ENCODE measurements around the gene OCA2. TPM values are rescaled to one million over a fixed set of nuclear protein-coding genes. Genes with fewer than 3 reads are reported as not detected.
"Not testable (repeated sequence)": the region's sequence is repeated elsewhere in the genome, so short reads cannot be mapped to it uniquely, and the experiment has no call there.

OCA2 gene
- total RNA-seq, 1 experiment from 2014 or later: 0.21 TPM

DNA sequence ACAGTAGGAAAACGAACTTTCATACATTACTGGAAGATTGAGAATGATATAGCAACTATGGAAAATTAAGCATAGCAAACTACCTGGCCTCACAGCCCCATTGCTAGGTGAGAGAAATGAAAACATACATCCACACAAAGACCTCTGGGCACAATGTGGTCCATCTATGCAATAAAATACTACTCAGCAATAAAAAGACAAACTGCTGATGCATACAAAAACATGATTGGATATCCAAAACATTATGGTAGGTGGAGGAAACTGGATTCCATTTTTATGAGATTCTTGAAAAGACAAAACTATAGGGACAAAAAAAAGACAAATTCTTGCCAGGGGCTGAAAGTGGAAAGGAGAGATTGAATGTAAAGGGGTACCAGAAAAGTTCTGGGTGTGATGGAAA, 308.8 kb downstream of the OCA2 start:
- H3K4me3 ChIP-seq (ENCODE audit: insufficient read depth, low read depth, low read length): no peak overlapping the region
- no peaks in the 10 kb centered on the region for H3K27me3 ChIP-seq (ENCODE audit: control insufficient read depth, insufficient read depth, low read length)
- DNase-seq: no peak
- H3K36me3 ChIP-seq (replicated peaks; ENCODE audit: control insufficient read depth, insufficient read depth, low read length): no peaks in the 10 kb centered on the region

DNA sequence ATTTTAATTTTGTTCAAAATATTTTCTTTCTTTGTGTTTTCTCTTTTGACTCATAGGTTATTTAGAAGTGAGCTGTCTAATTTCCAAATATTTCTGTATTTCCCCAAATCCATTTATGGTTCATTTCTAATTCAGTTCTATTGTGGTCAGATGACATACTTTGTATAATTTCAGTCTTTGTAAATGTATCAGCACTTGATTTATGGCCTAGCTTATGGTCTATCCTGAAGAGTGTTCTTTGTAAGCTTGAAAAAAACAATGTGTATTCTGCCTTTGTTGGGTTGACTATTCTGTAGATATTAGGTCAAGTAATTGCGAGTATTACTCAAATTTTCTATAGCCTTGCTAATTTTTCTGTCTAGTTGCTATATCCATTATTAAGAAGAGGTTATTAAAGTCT, 311.2 kb downstream of the OCA2 start:
- no peak for DNase-seq
- no peaks in the 10 kb centered on the region for H3K27me3 ChIP-seq (ENCODE audit: control insufficient read depth, insufficient read depth, low read length)
- no peaks in the 10 kb centered on the region for H3K36me3 ChIP-seq (replicated peaks; ENCODE audit: control insufficient read depth, insufficient read depth, low read length)
- no peak overlapping the region for H3K4me3 ChIP-seq (ENCODE audit: insufficient read depth, low read depth, low read length)

DNA sequence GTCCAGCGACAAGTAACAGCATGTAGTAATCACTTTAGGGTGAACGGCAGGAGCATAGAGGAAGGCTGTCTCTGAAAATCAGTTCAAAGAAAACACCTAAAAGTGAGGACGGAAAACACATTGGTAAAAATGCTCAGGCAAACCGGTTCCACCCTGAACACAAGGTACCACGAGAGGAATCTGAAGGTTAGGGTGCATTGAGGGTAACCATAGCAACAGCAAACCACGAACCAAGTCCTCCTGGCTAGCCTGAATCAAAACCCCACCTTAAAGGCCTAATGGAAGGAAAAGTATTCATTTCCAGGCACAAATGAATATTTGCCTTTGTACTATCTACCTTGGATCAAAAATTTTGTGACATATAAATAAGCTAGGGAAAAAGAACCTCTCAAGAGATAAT, 315.0 kb downstream of the OCA2 start:
- H3K27me3 ChIP-seq (ENCODE audit: control insufficient read depth, insufficient read depth, low read length): no peaks in the 10 kb centered on the region
- DNase-seq: no peak
- H3K4me3 ChIP-seq (ENCODE audit: insufficient read depth, low read depth, low read length): no peak overlapping the region

DNA sequence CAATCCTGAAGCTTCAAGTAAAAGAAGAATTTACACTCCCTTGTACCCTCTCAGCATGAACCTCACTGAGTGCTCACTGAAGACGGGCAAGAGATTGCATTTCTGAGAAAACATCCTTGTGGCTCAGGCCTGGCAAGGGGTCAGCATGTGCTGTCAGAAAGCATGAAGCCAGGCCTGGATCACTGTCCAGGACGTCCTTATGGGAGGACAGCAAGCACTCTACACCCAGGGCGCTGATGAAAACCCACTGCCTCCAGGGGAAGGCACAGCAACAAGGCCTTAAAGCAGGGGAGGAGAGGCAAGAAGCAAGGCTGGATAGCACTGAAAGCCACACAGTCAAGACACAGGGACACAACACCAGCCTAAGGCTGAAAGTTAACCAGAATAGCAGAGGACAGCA, 315.4 kb downstream of the OCA2 start:
- Histone ChIP-seq H3K36me3 (replicated peaks; ENCODE audit: control insufficient read depth, insufficient read depth, low read length) (no peaks in the 10 kb centered on the region), H3K4me3 (ENCODE audit: insufficient read depth, low read depth, low read length) (no peak overlapping the region), H3K27me3 (ENCODE audit: control insufficient read depth, insufficient read depth, low read length) (no peaks in the 10 kb centered on the region)
- no peak for DNase-seq

More for the DNA sequence above, 315.0 kb downstream of the OCA2 start:
- no peaks in the 10 kb centered on the region for H3K36me3 ChIP-seq (replicated peaks; ENCODE audit: control insufficient read depth, insufficient read depth, low read length)

DNA sequence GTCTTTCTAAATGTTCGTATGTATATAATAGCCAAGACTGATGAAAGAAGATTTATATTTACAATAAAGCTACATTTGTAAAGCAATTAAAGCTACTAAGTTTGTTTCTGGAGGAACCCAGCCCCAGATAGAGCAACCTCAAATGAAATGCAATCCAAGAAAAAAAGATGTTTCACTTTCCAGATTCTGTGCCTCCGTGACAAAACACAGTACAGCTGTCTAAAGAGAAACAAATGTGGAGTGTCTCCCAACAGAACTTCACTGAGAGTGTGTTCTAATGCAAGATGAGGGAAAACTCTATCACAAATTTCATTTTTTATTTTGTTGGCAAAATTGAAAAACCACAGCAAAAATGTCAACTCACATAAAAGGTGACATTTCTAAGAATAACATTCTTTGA, 317.0 kb downstream of the OCA2 start:
- Histone ChIP-seq H3K27me3 (ENCODE audit: control insufficient read depth, insufficient read depth, low read length) (no peaks in the 10 kb centered on the region), H3K4me3 (ENCODE audit: insufficient read depth, low read depth, low read length) (no peak overlapping the region), H3K36me3 (replicated peaks; ENCODE audit: control insufficient read depth, insufficient read depth, low read length) (no peaks in the 10 kb centered on the region)
- no peak for DNase-seq

DNA sequence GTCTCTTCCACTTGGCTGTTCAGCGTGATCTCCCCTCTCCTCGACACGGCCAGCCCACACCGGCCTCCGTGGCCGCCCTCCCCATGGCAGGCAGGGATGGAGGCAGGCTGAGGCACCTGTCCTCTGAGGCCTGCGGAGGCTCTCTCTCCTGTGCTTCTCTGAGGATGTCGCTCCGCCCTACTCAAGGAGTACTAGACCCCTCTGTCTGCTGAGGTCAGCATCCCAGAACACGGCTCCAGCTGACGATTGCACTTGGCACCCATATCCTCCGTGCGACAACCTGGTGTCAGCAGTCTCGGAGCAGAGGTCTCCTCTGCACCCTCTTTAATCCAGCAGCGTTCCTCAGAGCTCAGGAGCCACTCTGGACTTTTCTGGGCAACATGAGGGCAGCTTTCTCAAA, 322.6 kb downstream of the OCA2 start:
- Histone ChIP-seq H3K36me3 (replicated peaks; ENCODE audit: control insufficient read depth, insufficient read depth, low read length) (no peaks in the 10 kb centered on the region), H3K27me3 (ENCODE audit: control insufficient read depth, insufficient read depth, low read length) (no peaks in the 10 kb centered on the region), H3K4me3 (ENCODE audit: insufficient read depth, low read depth, low read length) (no peak overlapping the region)
- no peak for DNase-seq

DNA sequence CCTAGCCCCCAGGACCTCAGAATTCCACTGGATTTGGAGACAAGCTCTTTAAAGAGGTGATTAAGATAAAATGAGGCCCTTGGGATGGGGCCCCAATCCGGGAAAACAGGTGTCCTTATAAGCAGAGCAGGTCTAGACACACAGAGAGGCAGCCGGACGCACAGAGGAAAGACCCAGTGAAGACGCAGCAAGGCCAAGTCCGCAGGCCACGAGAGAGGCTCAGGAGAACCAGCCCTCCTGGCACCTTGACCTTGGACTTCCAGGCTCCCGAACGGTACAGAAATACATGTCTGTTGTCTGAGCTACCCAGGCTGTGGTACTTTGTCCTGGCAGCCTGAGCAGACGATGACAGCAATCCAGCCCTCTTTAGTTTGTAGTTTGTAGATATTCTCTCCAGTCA, 324.5 kb downstream of the OCA2 start:
- H3K4me3 ChIP-seq (ENCODE audit: insufficient read depth, low read depth, low read length): no peak overlapping the region
- H3K36me3 ChIP-seq (replicated peaks; ENCODE audit: control insufficient read depth, insufficient read depth, low read length): no peaks in the 10 kb centered on the region
- no peak for DNase-seq
- no peaks in the 10 kb centered on the region for H3K27me3 ChIP-seq (ENCODE audit: control insufficient read depth, insufficient read depth, low read length)

DNA sequence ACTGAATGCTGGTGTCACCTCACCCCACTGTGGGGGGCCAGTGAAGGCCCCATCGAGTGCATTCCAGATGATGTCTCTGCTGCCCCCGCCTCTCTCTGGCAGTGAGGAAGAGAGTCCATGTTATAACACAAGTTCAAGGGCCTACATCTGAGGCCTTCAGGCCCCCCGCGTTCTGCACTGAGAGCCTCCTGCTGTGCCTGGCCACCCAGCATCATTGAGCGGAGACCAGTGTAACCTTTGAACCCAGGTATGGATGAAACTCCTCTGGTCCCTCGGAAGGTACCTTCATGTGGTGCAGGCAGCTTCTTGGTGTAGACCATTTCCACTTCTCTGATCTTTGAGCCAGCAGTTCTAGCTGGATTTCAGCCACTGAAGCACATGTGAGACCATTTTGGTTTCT, 324.9 kb downstream of the OCA2 start:
- Histone ChIP-seq H3K4me3 (ENCODE audit: insufficient read depth, low read depth, low read length) (no peak overlapping the region), H3K27me3 (ENCODE audit: control insufficient read depth, insufficient read depth, low read length) (no peaks in the 10 kb centered on the region), H3K36me3 (replicated peaks; ENCODE audit: control insufficient read depth, insufficient read depth, low read length) (no peaks in the 10 kb centered on the region)
- no peak for DNase-seq

DNA sequence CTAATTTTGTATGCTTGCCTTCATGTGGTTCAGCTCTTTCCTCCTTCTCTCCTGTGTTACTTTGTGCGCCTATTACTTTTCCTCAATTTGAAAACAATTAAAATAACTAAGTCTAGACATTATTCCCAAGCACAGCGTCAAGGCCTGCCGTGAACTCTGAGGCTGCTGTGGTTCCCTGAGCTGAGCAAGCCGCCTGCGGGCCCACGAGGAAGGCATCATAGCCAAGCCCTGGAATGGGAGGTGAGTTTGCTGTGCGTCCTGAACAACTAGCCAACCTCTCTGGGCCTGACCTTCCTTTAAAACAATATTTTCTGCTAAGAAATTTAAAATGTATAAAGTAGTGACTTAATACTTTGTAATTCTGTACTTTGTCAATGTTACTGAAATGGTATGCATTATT, 327.2 kb downstream of the OCA2 start:
- Histone ChIP-seq H3K36me3 (replicated peaks; ENCODE audit: control insufficient read depth, insufficient read depth, low read length) (no peaks in the 10 kb centered on the region), H3K4me3 (ENCODE audit: insufficient read depth, low read depth, low read length) (no peak overlapping the region), H3K27me3 (ENCODE audit: control insufficient read depth, insufficient read depth, low read length) (no peaks in the 10 kb centered on the region)
- DNase-seq: no peak

DNA sequence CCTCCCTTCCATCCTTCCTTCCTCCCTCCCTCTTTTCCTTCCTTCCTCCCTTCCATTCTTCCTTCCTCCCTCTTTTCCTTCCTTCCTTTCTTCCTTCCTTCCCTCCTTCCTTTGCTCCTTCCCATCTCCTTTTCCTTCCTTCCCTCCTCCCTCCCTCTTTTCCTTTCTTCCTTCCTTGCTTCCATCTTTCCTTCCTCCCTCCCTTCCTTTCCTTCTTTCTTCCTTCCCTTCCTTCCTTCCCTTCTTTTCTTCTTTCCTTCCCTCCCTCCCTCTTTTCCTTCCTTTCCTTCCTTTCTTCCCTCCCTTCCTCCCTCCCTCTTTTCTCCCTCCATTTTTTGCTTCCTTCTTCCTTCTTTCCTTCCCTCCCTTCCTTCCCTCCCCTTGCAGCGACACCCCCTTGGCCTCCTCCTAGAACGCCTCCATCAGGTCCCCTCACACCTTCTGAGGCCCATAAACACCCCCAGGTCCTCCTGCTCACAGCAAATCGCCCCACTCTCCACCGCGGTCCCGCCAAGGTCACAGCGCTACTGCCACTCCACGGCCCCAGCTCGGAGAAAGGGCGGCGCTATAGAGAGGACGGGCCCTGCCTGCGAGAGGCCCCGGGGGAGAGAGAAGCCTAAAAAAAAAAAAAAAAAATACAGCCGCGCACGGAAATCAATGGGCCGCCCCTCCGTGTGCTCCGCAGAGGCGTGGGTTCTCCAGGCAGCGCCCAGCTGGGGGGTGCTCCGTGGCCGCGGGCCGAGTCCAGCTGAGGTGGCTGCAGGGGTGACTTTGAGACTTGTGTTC, 328.2 kb downstream of the OCA2 start:
- DNase-seq: no peak
- no peaks in the 10 kb centered on the region for H3K36me3 ChIP-seq (replicated peaks; ENCODE audit: control insufficient read depth, insufficient read depth, low read length)
- H3K27me3 ChIP-seq (ENCODE audit: control insufficient read depth, insufficient read depth, low read length): no peaks in the 10 kb centered on the region
- no peak overlapping the region for H3K4me3 ChIP-seq (ENCODE audit: insufficient read depth, low read depth, low read length)

DNA sequence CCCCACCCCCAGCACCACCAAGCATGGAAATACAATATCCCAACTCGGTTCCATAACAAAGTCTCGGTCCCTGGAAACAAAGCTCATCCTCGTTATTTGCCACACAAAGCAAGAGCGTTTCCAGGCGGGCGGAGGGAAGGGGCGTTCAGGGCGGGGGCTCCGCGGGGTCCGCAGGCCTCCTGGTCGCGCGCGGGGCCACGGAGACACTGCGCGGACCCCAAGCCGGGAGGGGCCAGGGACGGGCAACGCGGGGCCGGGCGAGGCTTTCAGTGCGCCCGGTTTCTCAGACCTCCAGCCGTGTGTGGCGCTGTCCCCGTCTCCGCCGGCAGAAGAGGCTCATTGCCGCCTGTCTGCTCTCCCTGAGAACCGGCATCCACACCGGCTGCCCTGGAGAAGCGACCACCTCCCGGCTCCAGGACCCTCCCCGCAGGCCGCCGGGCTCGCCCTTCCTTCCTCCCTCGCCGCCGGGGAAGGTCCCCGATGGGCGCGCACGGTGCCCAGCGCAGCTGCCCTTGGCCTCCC, 329.0 kb downstream of the OCA2 start:
- peak; percentile 51 for DNase-seq
- Histone ChIP-seq H3K36me3 (replicated peaks; ENCODE audit: control insufficient read depth, insufficient read depth, low read length) (no peaks in the 10 kb centered on the region), H3K27me3 (ENCODE audit: control insufficient read depth, insufficient read depth, low read length) (no peaks in the 10 kb centered on the region), H3K4me3 (ENCODE audit: insufficient read depth, low read depth, low read length) (no peak overlapping the region)

DNA sequence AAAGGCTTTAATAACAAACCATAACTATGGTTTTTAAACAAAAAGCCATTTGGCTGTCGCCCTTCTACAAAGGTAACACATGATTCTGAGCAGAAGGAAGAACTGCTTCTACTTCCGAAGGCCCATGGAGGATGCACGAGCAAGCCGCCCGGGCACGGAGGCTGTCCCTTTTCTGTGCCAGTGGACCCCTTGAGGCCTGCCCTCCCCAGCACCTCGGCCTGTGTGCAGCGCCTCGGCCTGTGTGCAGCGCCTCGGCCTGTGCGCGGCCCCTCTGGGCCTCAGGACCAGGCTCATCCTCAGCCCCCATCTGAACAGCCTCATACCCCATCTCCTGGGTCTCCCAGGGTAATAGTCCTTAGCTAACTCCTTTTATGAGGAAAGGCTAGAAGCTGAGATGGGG, 329.5 kb downstream of the OCA2 start:
- Histone ChIP-seq H3K4me3 (ENCODE audit: insufficient read depth, low read depth, low read length) (no peak overlapping the region), H3K27me3 (ENCODE audit: control insufficient read depth, insufficient read depth, low read length) (no peaks in the 10 kb centered on the region), H3K36me3 (replicated peaks; ENCODE audit: control insufficient read depth, insufficient read depth, low read length) (no peaks in the 10 kb centered on the region)
- DNase-seq: no peak

DNA sequence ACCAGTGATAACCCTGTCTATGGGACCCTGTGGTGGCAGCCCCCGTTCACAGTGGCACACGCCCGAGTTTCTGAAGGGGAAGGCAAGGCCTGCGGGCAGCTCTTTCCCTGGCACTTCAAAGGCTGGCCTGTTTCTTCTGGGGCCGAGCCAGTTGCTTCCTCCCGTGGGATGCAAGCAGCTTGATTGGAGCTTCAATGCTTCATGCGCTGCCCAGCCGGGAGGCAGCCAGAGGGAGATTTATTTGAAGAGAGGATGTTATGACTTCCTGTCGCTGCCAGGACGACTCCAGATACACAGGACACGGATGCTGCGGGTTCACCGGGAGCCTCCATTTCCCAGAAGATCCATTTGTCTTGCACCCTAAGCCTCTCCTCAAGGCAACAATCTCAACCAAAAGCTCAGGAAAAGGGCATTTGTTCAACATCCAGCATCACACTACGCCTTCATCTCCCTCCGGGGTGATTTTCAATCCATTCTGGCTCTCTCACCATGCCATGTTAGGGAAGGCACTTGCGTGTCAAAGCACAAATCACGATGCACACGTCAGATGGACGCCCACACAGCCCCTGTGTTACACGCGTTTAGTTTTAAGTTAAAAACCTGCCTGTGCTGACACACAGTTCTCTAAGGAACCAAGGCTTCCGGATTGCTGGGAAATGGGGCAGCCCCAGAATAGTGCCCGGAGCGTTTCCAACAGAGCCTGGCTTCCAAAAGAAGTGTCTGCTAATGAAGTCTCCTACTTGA, 330.2 kb downstream of the OCA2 start:
- no peaks in the 10 kb centered on the region for H3K36me3 ChIP-seq (replicated peaks; ENCODE audit: control insufficient read depth, insufficient read depth, low read length)
- DNase-seq: peak; percentile 50
- H3K4me3 ChIP-seq (ENCODE audit: insufficient read depth, low read depth, low read length): no peak overlapping the region
- H3K27me3 ChIP-seq (ENCODE audit: control insufficient read depth, insufficient read depth, low read length): no peaks in the 10 kb centered on the region

DNA sequence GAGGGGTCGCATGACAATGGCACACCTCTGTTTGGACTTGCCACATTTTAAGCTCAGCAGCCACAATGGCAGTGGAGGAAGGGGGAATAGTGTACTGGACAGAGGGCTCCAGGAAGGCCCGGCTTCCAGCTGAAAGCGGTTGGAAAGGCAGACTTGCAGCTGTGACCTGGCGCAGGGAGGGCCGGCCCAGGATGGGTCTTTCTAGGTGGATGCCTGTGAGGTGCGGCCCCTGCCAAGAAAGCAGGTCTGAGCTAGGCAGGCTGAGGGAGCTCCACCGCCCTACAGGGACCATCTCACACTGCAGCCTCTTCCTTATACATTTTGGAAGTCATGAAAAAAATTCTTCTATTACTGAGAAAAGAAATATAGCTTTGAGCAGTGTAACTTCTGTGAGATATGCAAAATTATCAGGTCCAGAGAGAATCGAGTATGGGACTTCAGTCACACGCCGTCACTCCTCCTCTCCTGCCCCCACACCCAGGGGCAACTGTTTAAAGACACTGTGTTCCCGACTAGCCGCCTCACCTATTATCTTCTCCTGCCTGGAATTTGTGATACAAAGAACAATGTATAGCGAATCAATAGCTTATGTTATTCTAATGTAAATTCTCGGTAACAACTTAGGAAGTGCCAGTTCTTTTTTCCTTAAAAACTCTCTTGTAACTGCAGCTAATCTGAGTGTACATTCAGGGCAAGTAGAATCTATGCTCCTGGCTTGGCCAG, 331.0 kb downstream of the OCA2 start:
- peak; percentile 71 for DNase-seq
- Histone ChIP-seq H3K36me3 (replicated peaks; ENCODE audit: control insufficient read depth, insufficient read depth, low read length) (no peaks in the 10 kb centered on the region), H3K4me3 (ENCODE audit: insufficient read depth, low read depth, low read length) (no peak overlapping the region), H3K27me3 (ENCODE audit: control insufficient read depth, insufficient read depth, low read length) (no peaks in the 10 kb centered on the region)

DNA sequence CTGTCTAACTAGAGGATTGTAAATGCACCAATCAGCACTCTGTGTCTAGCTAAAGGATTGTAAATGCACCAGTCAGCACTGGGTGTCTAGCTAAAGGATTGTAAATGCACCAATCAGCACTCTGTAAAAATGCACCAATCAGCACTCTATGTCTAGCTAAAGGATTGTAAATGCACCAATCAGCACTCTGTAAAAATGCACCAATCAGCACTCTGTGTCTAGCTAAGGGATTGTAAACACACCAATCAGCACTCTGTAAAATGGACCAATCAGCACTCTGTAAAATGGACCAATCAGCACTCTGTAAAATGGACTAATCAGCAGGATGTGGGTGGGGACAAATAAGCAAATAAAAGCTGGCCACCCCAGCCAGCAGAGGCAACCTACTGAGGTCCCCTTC, 331.7 kb downstream of the OCA2 start:
- not testable (repeated sequence) for H3K36me3 ChIP-seq (replicated peaks; ENCODE audit: control insufficient read depth, insufficient read depth, low read length); H3K27me3 ChIP-seq (ENCODE audit: control insufficient read depth, insufficient read depth, low read length); H3K4me3 ChIP-seq (ENCODE audit: insufficient read depth, low read depth, low read length); DNase-seq
